K562 (cell line): ENCODE results near the gene SEC14L1. TPM values are rescaled to one million over a fixed set of nuclear protein-coding genes. Genes with fewer than 3 reads are reported as not detected.
A peak's percentile ranks its signal among the peaks of the same experiment; 100 is the strongest.

ENCODE experiments used
- ATAC-seq: fragments of 200-7000 bp; cut with Tn5 transposase; 3 replicates; pipeline ENCODE4 v1.9.1; 2020; ENCODE audit warnings: moderate library complexity
- BruUV-seq: library from RNA; stranded (reverse); fragments of 400-500 nt; replicated peaks from 2 replicates; lab custom pipeline; 2021; lab: Mats Ljungman, UMichigan
- CTCF ChIA-PET: fragments of 300-600 bp; formaldehyde crosslinking; extraction: SDS; loops from one replicate; lab custom pipeline; 2021; ENCODE audit warnings: low intra/inter-chr PET ratio; lab: Yijun Ruan, JAX
- POLR2A ChIA-PET: fragments of 300-600, 350-650 bp; sonication (Branson Sonifier 250); formaldehyde crosslinking; extraction: SDS; loops from one replicate; lab custom pipeline; 2021; ENCODE audit warnings: antibody characterized with exemption, inconsistent platforms; lab: Yijun Ruan, JAX
- DNase-seq, 4 experiments: peaks; one replicate each; pipeline versions ENCODE4 v3.0.0 to v3.0.0-alpha.2; 2011 to 2018; ENCODE audit warnings: low spot score in 3 of 4, mixed read lengths in 3 of 4; ENCODE audit errors: extremely low read depth in 1 of 4
- FAIRE-seq: peaks from 2 replicates; lab custom pipeline; 2011; peaks lifted over from hg19 to GRCh38; lab: Jason Lieb, UNC
- H2AFZ ChIP-seq: 2 replicates; pipeline ENCODE4 v1.6.0; 2011; ENCODE audit warnings: low read depth, low read length, control low read depth, inconsistent platforms
- H3K27ac ChIP-seq: fragments of 200-600 bp; 3 replicates; pipeline ENCODE4 v1.8.0; 2011; ENCODE audit warnings: low read depth, mild to moderate bottlenecking, control low read depth, inconsistent platforms, low read length, moderate library complexity, mixed read lengths; ENCODE audit errors: extremely low read depth
- H3K27me3 ChIP-seq, 2 experiments: fragments of 300-600 bp in 1 of 2; 2 replicates in 1 of 2; 3 replicates in 1 of 2; pipeline versions ENCODE4 v1.6.0 to v1.8.0; 2011; ENCODE audit warnings: inconsistent platforms in 2 of 2, low read length in 2 of 2, mild to moderate bottlenecking in 1 of 2, mixed read lengths in 1 of 2, moderate library complexity in 1 of 2; ENCODE audit not compliant: control insufficient read depth in 2 of 2, insufficient read depth in 2 of 2
- H3K36me3 ChIP-seq: fragments of 300-600 bp; 3 replicates; pipeline ENCODE4 v1.8.0; 2011; ENCODE audit warnings: mild to moderate bottlenecking, low read length, inconsistent platforms; ENCODE audit not compliant: control insufficient read depth, insufficient read depth
- H3K4me1 ChIP-seq, 2 experiments: fragments of 200-600 bp in 1 of 2; replicated peaks in 1 of 2; 2 replicates in 1 of 2; 3 replicates in 1 of 2; pipeline versions ENCODE4 v1.5.1 to v1.8.0; 2011; ENCODE audit warnings: inconsistent platforms in 2 of 2, low read length in 2 of 2, mild to moderate bottlenecking in 1 of 2, mixed read lengths in 1 of 2, moderate library complexity in 1 of 2; ENCODE audit not compliant: control insufficient read depth in 2 of 2, insufficient read depth in 2 of 2
- H3K4me2 ChIP-seq: 2 replicates; pipeline ENCODE4 v1.6.1; 2011; ENCODE audit warnings: low read length, control low read depth, inconsistent platforms, mixed read lengths; ENCODE audit not compliant: insufficient read depth
- H3K4me3 ChIP-seq: fragments of 200-600 bp; sonication (generic), shearing (Covaris generic); 2 replicates; pipeline ENCODE4 v1.5.1; 2016; ENCODE audit warnings: control low read depth, inconsistent platforms
- H3K79me2 ChIP-seq: fragments of 200-600 bp; 3 replicates; pipeline ENCODE4 v1.8.0; 2011; ENCODE audit warnings: low read length, inconsistent platforms; ENCODE audit not compliant: control insufficient read depth, insufficient read depth
- H3K9ac ChIP-seq, 2 experiments: 2 replicates each; pipeline versions ENCODE4 v1.6.0 to v1.6.1; 2011; ENCODE audit warnings: low read depth in 2 of 2, low read length in 2 of 2, control low read depth in 1 of 2, inconsistent platforms in 1 of 2, mild to moderate bottlenecking in 1 of 2, mixed read lengths in 1 of 2; ENCODE audit not compliant: insufficient read depth in 1 of 2
- H3K9me1 ChIP-seq: one replicate; pipeline ENCODE4 v1.6.0; 2011; ENCODE audit warnings: inconsistent platforms, mild to moderate bottlenecking, low read length, moderate library complexity; ENCODE audit not compliant: control insufficient read depth, insufficient read depth
- H3K9me3 ChIP-seq: replicated peaks from 2 replicates; pipeline ENCODE4 v1.5.1; 2011; ENCODE audit warnings: low read depth, low read length, inconsistent platforms; ENCODE audit not compliant: control insufficient read depth, insufficient read depth
- H4K20me1 ChIP-seq: replicated peaks from 2 replicates; pipeline ENCODE4 v1.6.1; 2011; ENCODE audit warnings: low read length, inconsistent platforms, mixed read lengths; ENCODE audit not compliant: control insufficient read depth, insufficient read depth
- FOXA3 ChIP-seq, 2 experiments: fragments of 450-650 bp in 1 of 2; sonication (generic) in 1 of 2; formaldehyde crosslinking; IDR thresholded peaks in 1 of 2; conservative IDR thresholded peaks in 1 of 2; 2 replicates each; pipeline versions ENCODE4 v1.4.0 to v1.8.0; 2020 to 2022; ENCODE audit warnings: mild to moderate bottlenecking in 2 of 2, missing genetic modification reagents in 1 of 2
- JUND ChIP-seq, 2 experiments: IDR thresholded peaks; 2 replicates in 1 of 2; 3 replicates in 1 of 2; pipeline ENCODE4 v1.6.1; 2011; ENCODE audit warnings: borderline replicate concordance in 2 of 2, low read depth in 2 of 2, low read length in 2 of 2, improper control_type of control experiment in 1 of 2, missing biosample characterization in 1 of 2, missing genetic modification characterization in 1 of 2, missing genetic modification reagents in 1 of 2
- PRPF4 ChIP-seq: fragments of 200-400 bp; formaldehyde crosslinking; IDR thresholded peaks from one replicate; pipeline ENCODE4 v1.6.1; 2017; ENCODE audit warnings: low read length, low read depth, mild to moderate bottlenecking; ENCODE audit not compliant: insufficient read depth, poor library complexity, severe bottlenecking
- ZBTB40 ChIP-seq, 2 experiments: fragments of 450-650 bp in 1 of 2; sonication (generic) in 1 of 2; formaldehyde crosslinking in 1 of 2; IDR thresholded peaks; 2 replicates each; pipeline versions ENCODE4 v1.7.1 to v1.9.0; 2016 to 2022; ENCODE audit warnings: inconsistent platforms in 1 of 2, mild to moderate bottlenecking in 1 of 2, missing genetic modification reagents in 1 of 2
- WGBS: fragments of 100-300 bp; shearing (Covaris generic); methylation state at CpG from one replicate; pipeline ENCODE4 v1.1.6; 2016; ENCODE audit warnings: low coverage, mixed read lengths; ENCODE audit not compliant: insufficient coverage; ENCODE audit errors: missing lambda C conversion rate; 5-methylcytosine and 5-hydroxymethylcytosine counted together
- in situ Hi-C: fragments of 300-500 bp; cut with MboI; formaldehyde crosslinking; loops from 4 replicates; pipeline ENCODE4 v1.15.0; 2018; ENCODE audit warnings: inconsistent platforms, mixed read lengths
- intact Hi-C: fragments of 100-400 bp; cut with micrococcal nuclease; formaldehyde crosslinking; loops from 2 replicates; pipeline ENCODE4 v1.14.2; 2022
- polyA plus RNA-seq, 8 experiments: library from polyadenylated mRNA; depleted of rRNA in 4 of 8; stranded (reverse) in 5 of 8; unstranded in 3 of 8; fragments of >200 nt; fragmentation: Nextera tagmentation in 2 of 8; fragmentation: Illumina TruSeq in 1 of 8; extraction: Ambion mirVana in 2 of 8; extraction: Trizol in 1 of 8; gene quantifications; 2 replicates each; pipeline versions ENCODE4 v1.2.1 to v1.2.3, GENCODE V29; 2011 to 2014; ENCODE audit warnings: inconsistent platforms in 1 of 8, missing spikeins in 1 of 8
- total RNA-seq, 7 experiments: library from RNA; depleted of rRNA in 6 of 7; stranded (reverse); fragments of >200 nt in 6 of 7; fragmentation: Illumina TruSeq in 2 of 7; extraction: Trizol in 2 of 7; gene quantifications; 2 replicates each; pipeline versions ENCODE4 v1.2.1 to v1.2.3, GENCODE V29; 2011 to 2021; ENCODE audit warnings: low replicate concordance in 1 of 7
- TF ChIP-seq, protein P1 (sequence below), 2 experiments: fragments of 450-650 bp in 1 of 2; sonication (generic) in 1 of 2; formaldehyde crosslinking in 1 of 2; IDR thresholded peaks in 1 of 2; conservative IDR thresholded peaks in 1 of 2; 2 replicates each; pipeline versions ENCODE4 v1.6.1 to v1.8.1; 2016 to 2023; ENCODE audit warnings: mild to moderate bottlenecking in 2 of 2, moderate library complexity in 2 of 2, inconsistent platforms in 1 of 2, missing genetic modification reagents in 1 of 2

SEC14L1 gene
- total and polyA plus RNA-seq, 9 of the 15 experiments (the other 6 are each of a cell fraction or from before 2014, with no cell fraction given) = 3.1 to 39.7 (median 15.2) TPM

DNA sequence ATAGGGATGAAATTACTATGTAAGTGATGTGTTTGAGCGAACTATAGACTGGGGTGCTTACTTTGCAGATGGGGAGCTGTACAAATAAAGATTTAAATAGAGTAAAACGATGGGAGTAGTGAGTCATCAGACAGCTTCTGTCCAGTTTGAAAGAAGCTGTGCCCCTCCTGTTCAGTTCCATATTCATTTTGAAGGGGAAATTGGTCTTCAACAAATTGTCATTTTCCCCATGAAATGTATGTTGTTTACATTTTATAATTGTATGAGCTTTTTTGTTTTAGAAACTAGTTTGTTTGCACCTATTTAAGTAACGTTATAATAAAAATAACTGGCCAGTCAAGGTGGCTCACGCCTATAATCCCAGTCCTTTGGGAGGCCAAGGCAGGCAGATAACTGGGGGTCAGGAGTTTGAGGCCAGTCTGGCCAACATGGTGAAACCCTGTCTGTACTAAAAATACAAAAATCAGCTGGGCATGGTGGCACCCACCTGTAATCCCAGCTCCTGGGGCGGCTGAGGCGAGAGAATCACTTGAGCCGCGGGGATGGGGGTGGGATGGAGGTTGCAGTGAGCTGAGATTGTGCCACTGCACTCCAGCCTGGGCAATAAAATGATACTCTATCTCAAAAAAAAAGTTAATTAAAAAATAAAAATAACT is 20.2 kb downstream of the SEC14L1 start:
- CTCF ChIA-PET = interaction anchor here (0.6 kb wide), 1 partner anchor 15 kb away, joined by 3 read pairs; no protein-coding TSS in a partner anchor
- no TSS peak for BruUV-seq
- peaks cover 61% of the 10 kb centered on the region for H3K79me2 ChIP-seq
- no peak overlapping the region for H2AFZ ChIP-seq
- H3K4me2 ChIP-seq = no peak overlapping the region
- DNase-seq = no peak
- in situ Hi-C loops (no loop called here), intact Hi-C loops (no loop called here)
- FAIRE-seq = no peak
- peaks cover 27 to 44% of the 10 kb centered on the region in 2 experiments for H3K4me1 ChIP-seq
- H3K9me3 ChIP-seq = no peaks in the 10 kb centered on the region; the same call in 1 of the 2 replicates
- no peak overlapping the region for H3K9ac ChIP-seq
- H3K27me3 ChIP-seq = no peaks in the 10 kb centered on the region
- H3K27ac ChIP-seq = no peak overlapping the region
- H4K20me1 ChIP-seq = no peaks in the 10 kb centered on the region
- ATAC-seq = no peak
- POLR2A ChIA-PET = interaction anchor here (0.6 to 1.6 kb wide), 8 partner anchors 9 to 118 kb away, joined by 3 to 7 read pairs (median 4); no protein-coding TSS in a partner anchor
- 58% methylated on average over 8 of the region's 8 CpGs for WGBS
- no peak overlapping the region for H3K4me3 ChIP-seq
- H3K36me3 ChIP-seq = no peaks in the 10 kb centered on the region; the same call in 2 of the 3 replicates
- H3K9me1 ChIP-seq = no peaks in the 10 kb centered on the region
- peak; percentile 68 for TF ChIP-seq JUND (IDR thresholded peaks at IDR 0.05; ENCODE audit: borderline replicate concordance, low read depth, low read length)
- peak; percentile 49; the same call in 2 of the 3 replicates for TF ChIP-seq JUND (tag; IDR thresholded peaks at IDR 0.05; ENCODE audit: borderline replicate concordance, low read depth, low read length)
- TF ChIP-seq FOXA3 (CRISPR knock-in tag; conservative IDR thresholded peaks at IDR 0.05 in 1 of 2, IDR thresholded peaks at IDR 0.05 in 1 of 2) = no peak
- TF ChIP-seq ZBTB40 (IDR thresholded peaks at IDR 0.05) = peak; percentile 87
- no peak for TF ChIP-seq ZBTB40 (CRISPR knock-in tag; IDR thresholded peaks at IDR 0.05)
- no peak for TF ChIP-seq PRPF4
- TF ChIP-seq, protein P1, sequence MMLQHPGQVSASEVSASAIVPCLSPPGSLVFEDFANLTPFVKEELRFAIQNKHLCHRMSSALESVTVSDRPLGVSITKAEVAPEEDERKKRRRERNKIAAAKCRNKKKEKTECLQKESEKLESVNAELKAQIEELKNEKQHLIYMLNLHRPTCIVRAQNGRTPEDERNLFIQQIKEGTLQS (IDR thresholded peaks at IDR 0.05) = peak; percentile 72
- TF ChIP-seq, protein P1 (CRISPR knock-in tag; conservative IDR thresholded peaks at IDR 0.05) = no peak
